ENCODE data around the gene PAOX.

GRCh38 chr10:133366751-133367150 lies 12.3 kb upstream of the PAOX start:
- TF ChIP-seq CTCF (IDR thresholded peaks at IDR 0.05): no peak
- no peak for TF ChIP-seq POLR2A (IDR thresholded peaks at IDR 0.05)

All from thyroid gland (tissue), 4 donors.